SK-N-SH treated with all-trans-retinoic acid at 6 μM for 48 hours (cell line): ENCODE data around the gene ZNF184.

ENCODE experiments used
- ARNTL ChIP-seq: fragments of 450-650 bp; formaldehyde crosslinking; IDR thresholded peaks from 2 replicates; pipeline ENCODE4 v1.5.0; 2020; ENCODE audit warnings: low read depth, mild to moderate bottlenecking, moderate library complexity, borderline replicate concordance
- ZC3H10 ChIP-seq: fragments of 250-450 bp; sonication (Bioruptor Pico); IDR thresholded peaks from 2 replicates; pipeline ENCODE4 v1.5.1; 2021; ENCODE audit warnings: mild to moderate bottlenecking, moderate library complexity
- TF ChIP-seq, protein P1 (sequence below): fragments of 250-450 bp; sonication (Bioruptor Pico); IDR thresholded peaks from 2 replicates; pipeline ENCODE4 v1.8.0; 2020; ENCODE audit warnings: mild to moderate bottlenecking, moderate library complexity, borderline replicate concordance

DNA sequence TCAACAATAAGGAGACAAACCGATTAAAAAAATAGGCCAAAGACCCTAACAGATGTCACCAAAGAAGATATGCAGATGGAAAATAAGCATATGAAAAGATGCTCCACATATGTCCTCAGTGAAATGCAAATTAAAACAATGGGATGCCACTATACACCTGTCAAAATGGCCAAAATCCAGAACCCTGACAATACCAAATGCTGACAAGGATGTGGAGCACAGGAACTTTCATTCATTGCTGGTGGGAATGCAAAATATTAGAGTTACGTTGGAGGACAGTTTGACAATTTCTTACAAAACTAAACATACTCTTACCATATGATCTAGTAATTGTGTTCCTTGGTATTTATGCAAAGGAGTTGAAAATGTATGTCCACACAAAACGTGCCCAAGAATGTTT is 1.8 kb upstream of the ZNF184 start:
- TF ChIP-seq, protein P1, sequence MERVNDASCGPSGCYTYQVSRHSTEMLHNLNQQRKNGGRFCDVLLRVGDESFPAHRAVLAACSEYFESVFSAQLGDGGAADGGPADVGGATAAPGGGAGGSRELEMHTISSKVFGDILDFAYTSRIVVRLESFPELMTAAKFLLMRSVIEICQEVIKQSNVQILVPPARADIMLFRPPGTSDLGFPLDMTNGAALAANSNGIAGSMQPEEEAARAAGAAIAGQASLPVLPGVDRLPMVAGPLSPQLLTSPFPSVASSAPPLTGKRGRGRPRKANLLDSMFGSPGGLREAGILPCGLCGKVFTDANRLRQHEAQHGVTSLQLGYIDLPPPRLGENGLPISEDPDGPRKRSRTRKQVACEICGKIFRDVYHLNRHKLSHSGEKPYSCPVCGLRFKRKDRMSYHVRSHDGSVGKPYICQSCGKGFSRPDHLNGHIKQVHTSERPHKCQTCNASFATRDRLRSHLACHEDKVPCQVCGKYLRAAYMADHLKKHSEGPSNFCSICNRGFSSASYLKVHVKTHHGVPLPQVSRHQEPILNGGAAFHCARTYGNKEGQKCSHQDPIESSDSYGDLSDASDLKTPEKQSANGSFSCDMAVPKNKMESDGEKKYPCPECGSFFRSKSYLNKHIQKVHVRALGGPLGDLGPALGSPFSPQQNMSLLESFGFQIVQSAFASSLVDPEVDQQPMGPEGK (CRISPR knock-in tag) = no peak
- TF ChIP-seq ZC3H10 = no peak
- TF ChIP-seq ARNTL (CRISPR knock-in tag) = no peak
